ENCODE results near the gene EML4. TPM values are rescaled to one million over a fixed set of nuclear protein-coding genes. Genes with fewer than 3 reads are reported as not detected.

EML4 gene
- total and polyA plus RNA-seq, 8 donors: 12.5 to 44.0 (median 33.2) TPM

DNA sequence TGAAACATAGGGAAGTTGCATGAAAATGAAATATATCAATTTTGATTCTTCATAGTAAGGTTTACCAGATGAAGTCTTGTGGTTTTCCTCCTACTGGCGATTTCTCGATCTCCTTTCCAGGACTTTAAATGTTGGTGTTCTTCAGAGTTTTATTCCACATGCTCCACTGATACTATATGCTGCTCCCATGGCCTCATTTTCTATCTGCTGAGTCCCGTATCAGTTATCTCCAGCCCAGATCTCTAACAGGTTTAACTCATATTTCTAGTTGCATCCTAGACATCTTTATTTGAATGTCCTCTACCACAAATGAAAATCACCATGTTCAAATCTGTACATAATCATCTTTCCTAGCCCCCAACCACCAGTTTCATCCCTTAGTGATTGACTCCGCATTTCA is 120.1 kb downstream of the EML4 start:
- intact Hi-C loops (cut with DNase I): no loop called here
- Histone ChIP-seq H3K36me3 (peaks cover 0 to 5% (median 0%) of the 10 kb centered on the region in 3 donors), H3K27me3 (no peaks in the 10 kb centered on the region), H3K9me3 (no peaks in the 10 kb centered on the region), H3K27ac (no peak overlapping the region), H3K4me1 (peaks cover 0 to 19% (median 11%) of the 10 kb centered on the region in 3 donors), H3K4me3 (no peak overlapping the region)
- DNase-seq (no peak), ATAC-seq (no peak), FAIRE-seq (no peak)
- WGBS, 2 donors: 87 to 92% methylated on average over 4 of the region's 4 CpGs
- TF ChIP-seq, protein P1, sequence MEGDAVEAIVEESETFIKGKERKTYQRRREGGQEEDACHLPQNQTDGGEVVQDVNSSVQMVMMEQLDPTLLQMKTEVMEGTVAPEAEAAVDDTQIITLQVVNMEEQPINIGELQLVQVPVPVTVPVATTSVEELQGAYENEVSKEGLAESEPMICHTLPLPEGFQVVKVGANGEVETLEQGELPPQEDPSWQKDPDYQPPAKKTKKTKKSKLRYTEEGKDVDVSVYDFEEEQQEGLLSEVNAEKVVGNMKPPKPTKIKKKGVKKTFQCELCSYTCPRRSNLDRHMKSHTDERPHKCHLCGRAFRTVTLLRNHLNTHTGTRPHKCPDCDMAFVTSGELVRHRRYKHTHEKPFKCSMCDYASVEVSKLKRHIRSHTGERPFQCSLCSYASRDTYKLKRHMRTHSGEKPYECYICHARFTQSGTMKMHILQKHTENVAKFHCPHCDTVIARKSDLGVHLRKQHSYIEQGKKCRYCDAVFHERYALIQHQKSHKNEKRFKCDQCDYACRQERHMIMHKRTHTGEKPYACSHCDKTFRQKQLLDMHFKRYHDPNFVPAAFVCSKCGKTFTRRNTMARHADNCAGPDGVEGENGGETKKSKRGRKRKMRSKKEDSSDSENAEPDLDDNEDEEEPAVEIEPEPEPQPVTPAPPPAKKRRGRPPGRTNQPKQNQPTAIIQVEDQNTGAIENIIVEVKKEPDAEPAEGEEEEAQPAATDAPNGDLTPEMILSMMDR (IDR thresholded peaks at IDR 0.05): no peak

DNA sequence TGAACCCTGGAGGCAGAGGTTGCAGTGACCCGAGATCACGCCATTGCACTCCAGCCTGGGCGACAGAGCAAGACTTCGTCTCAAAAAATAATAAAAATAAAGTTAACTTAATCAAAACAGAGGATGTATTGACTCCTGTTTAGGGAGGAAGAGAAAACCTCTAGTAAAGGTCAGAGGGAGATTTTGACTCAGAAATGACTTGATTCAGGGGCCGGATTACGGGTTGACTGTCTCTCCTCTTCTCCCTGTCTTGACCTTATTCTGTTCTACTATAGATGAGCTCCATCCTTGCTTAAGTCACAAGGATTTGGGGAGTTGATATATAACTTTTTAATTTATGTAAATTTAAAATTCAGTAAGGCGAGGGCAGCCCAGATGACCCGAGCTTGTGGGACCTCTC is 120.9 kb downstream of the EML4 start:
- intact Hi-C loops (cut with DNase I): no loop called here
- H3K27ac ChIP-seq: no peak overlapping the region
- no peak for FAIRE-seq
- no peak for DNase-seq
- WGBS, 2 donors: 98% methylated on average over 8 of the region's 8 CpGs
- peaks cover 0 to 2% (median 0%) of the 10 kb centered on the region in 3 donors for H3K36me3 ChIP-seq
- no peak for ATAC-seq
- H3K4me1 ChIP-seq: peaks cover 0 to 19% (median 11%) of the 10 kb centered on the region in 3 donors
- H3K9me3 ChIP-seq: no peaks in the 10 kb centered on the region
- H3K27me3 ChIP-seq: no peaks in the 10 kb centered on the region
- H3K4me3 ChIP-seq: no peak overlapping the region
- TF ChIP-seq, protein P1 (IDR thresholded peaks at IDR 0.05): no peak

DNA sequence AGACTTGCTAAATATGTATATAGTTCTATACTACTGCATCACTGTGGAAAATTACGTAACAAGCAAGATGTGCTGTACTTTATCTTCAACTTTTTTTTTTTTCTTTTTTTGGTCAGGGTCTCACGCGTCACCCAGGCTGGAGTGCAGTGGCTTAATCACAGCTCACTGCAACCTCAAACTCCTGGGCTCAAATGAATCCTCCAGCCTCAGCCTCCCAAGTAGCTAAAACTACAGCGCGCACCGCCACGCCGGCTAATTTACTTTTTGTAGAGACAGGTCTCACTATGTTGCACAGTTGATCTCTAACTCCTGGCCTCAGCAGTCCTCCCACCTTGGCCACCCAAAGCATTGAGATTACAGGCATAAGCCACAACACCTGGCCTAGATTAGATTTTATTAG is 123.9 kb downstream of the EML4 start:
- WGBS, 2 donors: 97 to 98% methylated on average over 8 of the region's 8 CpGs
- intact Hi-C loops (cut with DNase I): no loop called here
- no peaks in the 10 kb centered on the region for H3K9me3 ChIP-seq
- TF ChIP-seq, protein P1 (IDR thresholded peaks at IDR 0.05): no peak
- H3K27me3 ChIP-seq: no peaks in the 10 kb centered on the region
- H3K4me3 ChIP-seq: no peak overlapping the region
- H3K27ac ChIP-seq: no peak overlapping the region
- no peaks in the 10 kb centered on the region for H3K4me1 ChIP-seq
- FAIRE-seq: no peak
- peaks cover 0 to 16% (median 10%) of the 10 kb centered on the region in 3 donors for H3K36me3 ChIP-seq
- no peak for ATAC-seq
- DNase-seq: no peak

DNA sequence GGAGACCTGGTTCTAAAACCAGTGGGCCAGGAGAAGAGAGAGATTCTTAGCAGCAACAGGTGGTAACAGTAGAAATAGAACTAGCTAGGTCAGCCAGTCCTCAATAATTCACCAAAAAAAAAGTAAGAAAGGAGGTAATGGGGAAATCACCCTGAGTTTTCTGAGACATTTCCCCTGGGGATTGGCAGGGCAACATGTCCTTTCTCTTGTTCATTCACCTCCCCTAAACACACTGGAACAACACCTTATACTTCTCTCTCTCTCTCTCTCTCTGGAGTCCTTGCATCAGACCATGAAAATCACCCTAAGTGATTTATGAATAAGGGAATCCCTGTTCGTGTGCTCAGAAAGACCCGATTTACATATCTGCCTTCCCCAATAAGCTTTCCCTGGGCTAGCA is 127.1 kb downstream of the EML4 start:
- no peaks in the 10 kb centered on the region for H3K4me1 ChIP-seq
- ATAC-seq (no peak), FAIRE-seq (no peak), DNase-seq (no peak)
- intact Hi-C loops (cut with DNase I): no loop called here
- 71 to 75% methylated on average over 2 of the region's 2 CpGs for WGBS, 2 donors
- H3K4me3 ChIP-seq: no peak overlapping the region
- no peaks in the 10 kb centered on the region for H3K9me3 ChIP-seq
- no peaks in the 10 kb centered on the region for H3K27me3 ChIP-seq
- no peak overlapping the region for H3K27ac ChIP-seq
- TF ChIP-seq, protein P1 (IDR thresholded peaks at IDR 0.05): no peak
- peaks cover 0 to 16% (median 10%) of the 10 kb centered on the region in 3 donors for H3K36me3 ChIP-seq

DNA sequence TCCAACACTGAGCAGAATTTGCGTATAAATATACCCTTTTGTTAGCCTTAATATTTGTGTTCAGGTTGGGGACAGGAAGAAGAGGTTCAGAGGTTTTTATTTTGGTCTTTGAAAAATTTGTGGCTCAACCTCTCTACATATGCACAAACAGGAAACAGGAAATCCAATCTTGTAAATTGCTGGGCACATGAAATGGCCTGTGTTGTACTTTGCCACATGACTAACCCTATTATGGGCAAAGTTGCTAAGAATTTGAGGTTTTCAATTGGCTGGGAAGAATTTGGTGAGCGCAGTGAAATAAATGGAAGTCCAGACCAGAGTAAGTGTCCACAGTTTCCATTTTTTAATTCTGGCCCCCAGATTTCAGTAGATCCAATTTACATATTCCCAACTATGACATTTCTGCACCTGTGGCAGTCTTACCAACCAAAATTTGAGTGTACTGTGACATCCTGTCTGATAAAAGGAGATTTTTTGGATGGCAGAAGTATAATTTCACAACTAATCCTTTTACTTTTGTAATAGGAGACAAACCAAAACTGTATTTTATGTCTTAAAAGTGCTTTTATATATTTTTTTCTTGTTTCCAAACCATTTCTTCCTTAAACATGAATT is 128.3 kb downstream of the EML4 start:
- 95 to 97% methylated on average over 2 of the region's 2 CpGs for WGBS, 2 donors
- H3K27ac ChIP-seq: no peak overlapping the region
- H3K9me3 ChIP-seq: no peaks in the 10 kb centered on the region
- intact Hi-C loops (cut with DNase I): no loop called here
- TF ChIP-seq, protein P1 (IDR thresholded peaks at IDR 0.05): no peak
- peaks cover 0 to 16% (median 10%) of the 10 kb centered on the region in 3 donors for H3K36me3 ChIP-seq
- ATAC-seq: peak in 1 of 4 donors; percentile 25
- H3K4me3 ChIP-seq: no peak overlapping the region
- no peaks in the 10 kb centered on the region for H3K27me3 ChIP-seq
- no peak for FAIRE-seq
- no peak for DNase-seq
- H3K4me1 ChIP-seq: no peaks in the 10 kb centered on the region
